Measurements from ENCODE around the gene TNXB. TPM values are rescaled to one million over a fixed set of nuclear protein-coding genes. Genes with fewer than 3 reads are reported as not detected.

Gene TNXB
- total RNA-seq, 1 experiment from 2014 or later = 2.7 TPM

DNA sequence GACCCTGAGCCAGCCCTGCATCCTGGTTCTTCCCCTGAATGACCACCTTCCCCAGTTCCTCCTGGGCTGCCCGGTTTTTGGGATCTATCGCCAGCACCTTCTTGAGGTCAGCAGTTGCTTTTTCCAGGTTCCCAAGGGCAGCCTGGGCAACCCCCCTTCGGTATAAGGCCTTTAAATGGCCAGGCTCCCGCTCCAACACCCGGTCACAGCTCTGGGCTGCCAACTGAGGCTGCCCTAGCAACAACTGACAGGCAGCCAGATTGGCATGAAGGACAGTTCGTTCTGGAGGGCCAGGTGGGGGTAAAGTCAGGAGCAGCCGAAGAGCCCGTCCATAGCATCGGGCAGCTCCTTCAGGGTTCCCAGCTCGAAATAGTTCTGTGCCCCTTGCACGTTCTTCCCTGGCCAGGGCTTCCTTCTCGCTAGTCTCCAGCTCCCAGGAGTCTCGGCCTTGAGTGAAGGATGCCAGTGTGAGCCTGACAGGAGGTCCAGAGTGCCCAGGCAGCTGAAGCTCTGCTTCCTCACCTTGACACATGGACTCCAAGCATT, 19.7 kb upstream of the TNXB start:
- no TSS peak for BruUV-seq (replicated peaks)
- Mint-ChIP-seq H3K4me1 (ENCODE audit: low read depth, unreplicated experiment) (peaks cover 26% of the 10 kb centered on the region), H3K9me3 (ENCODE audit: unreplicated experiment) (no peaks in the 10 kb centered on the region), H3K27me3 (ENCODE audit: insufficient read depth, unreplicated experiment) (no peaks in the 10 kb centered on the region), H3K36me3 (ENCODE audit: insufficient read depth, unreplicated experiment) (peaks cover 36% of the 10 kb centered on the region), H3K4me3 (ENCODE audit: unreplicated experiment) (peak overlapping the region; percentile 99), H3K27ac (ENCODE audit: unreplicated experiment) (peak overlapping the region; percentile 99)
- TF ChIP-seq, protein P1, sequence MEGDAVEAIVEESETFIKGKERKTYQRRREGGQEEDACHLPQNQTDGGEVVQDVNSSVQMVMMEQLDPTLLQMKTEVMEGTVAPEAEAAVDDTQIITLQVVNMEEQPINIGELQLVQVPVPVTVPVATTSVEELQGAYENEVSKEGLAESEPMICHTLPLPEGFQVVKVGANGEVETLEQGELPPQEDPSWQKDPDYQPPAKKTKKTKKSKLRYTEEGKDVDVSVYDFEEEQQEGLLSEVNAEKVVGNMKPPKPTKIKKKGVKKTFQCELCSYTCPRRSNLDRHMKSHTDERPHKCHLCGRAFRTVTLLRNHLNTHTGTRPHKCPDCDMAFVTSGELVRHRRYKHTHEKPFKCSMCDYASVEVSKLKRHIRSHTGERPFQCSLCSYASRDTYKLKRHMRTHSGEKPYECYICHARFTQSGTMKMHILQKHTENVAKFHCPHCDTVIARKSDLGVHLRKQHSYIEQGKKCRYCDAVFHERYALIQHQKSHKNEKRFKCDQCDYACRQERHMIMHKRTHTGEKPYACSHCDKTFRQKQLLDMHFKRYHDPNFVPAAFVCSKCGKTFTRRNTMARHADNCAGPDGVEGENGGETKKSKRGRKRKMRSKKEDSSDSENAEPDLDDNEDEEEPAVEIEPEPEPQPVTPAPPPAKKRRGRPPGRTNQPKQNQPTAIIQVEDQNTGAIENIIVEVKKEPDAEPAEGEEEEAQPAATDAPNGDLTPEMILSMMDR (IDR thresholded peaks at IDR 0.05; ENCODE audit: insufficient read depth in 1 of 2, low read depth in 1 of 2, low read length in 1 of 2, severe bottlenecking in 1 of 2, unreplicated experiment in 1 of 2) = no peak
- no peak overlapping the region for H3K4me3 ChIP-seq (ENCODE audit: low read depth, low read length)
- POLR2A ChIA-PET = interaction anchor here (0.6 to 2.3 kb wide), 7 partner anchors 11 to 843 kb away, joined by 3 to 13 read pairs (median 5); partner anchors contain the start of genes HSPA1A, HSPA1L and NEU1
- no peaks in the 10 kb centered on the region for H3K9me3 ChIP-seq
- 0 out of 2 replicates have a peak, but pooled peaks cover 1% of the 10 kb centered on the region for H3K36me3 ChIP-seq (ENCODE audit: control insufficient read depth, insufficient read depth, low read length)
- intact Hi-C loops (cut with micrococcal nuclease; ENCODE audit: unreplicated experiment) = loop anchor here (1.0 kb wide), 1 partner anchor 49 kb away; the partner anchor contains the start of gene RNF5
- CTCF ChIA-PET = interaction anchor here (1.0 to 1.4 kb wide), 5 partner anchors 10 to 81 kb away, joined by 3 to 8 read pairs (median 5); no protein-coding TSS in a partner anchor
- DNase-seq = no peak
- peaks cover 17% of the 10 kb centered on the region for H3K4me1 ChIP-seq
- H3K27me3 ChIP-seq (replicated peaks; ENCODE audit: control insufficient read depth, insufficient read depth, low read length) = no peaks in the 10 kb centered on the region

DNA sequence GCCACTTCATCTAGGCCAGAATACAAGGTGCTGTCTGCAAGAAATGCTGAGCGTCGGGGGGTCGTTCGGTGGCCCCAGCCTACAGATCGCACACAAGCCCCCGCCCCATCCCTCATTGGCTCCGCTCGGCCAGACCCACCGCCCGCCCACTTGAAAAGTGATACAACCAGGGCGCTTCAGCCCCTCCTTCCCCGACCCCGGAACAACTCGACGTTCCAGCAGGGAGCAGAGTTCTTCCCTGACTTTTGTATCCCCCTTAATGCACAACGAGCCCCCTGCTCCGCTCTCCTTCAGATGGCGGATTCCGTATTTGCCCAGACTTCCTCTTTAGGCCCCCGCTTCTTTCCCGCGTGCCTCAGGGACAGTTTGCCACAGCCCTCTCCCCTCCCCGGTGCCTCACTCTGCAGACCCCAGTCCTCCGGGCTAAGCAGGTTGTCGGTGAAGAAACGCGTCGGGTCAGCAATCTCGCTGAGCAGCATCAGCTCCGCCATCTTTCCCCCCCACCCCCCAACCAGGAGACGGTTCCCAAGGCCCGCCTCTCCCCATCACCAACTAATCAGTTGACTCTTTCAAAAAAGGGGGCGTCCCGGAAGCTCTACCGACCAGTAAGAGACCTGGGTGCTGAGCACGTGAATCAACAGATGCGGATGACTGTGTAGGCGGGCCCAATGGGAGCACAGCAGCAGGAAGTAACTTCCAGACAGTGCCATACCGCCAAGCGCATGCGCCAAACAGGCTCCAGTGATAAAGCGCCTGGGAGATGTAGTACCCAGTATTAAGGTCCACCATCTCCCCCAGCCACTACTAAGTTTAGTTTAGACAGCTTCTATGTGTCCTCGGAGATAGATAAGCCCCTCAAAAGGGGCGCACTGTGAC, 18.8 kb upstream of the TNXB start, which contains the start of gene ATF6B:
ATF6B (minus strand) TSS at position 530 of the 876 bp plus-strand sequence; CDS start at position 491, 39 bp downstream.
- peak within 1 kb of the TSS; percentile 99 for H3K27ac Mint-ChIP-seq (ENCODE audit: unreplicated experiment)
- ChIA-PET POLR2A (interaction anchor here (0.5 to 2.3 kb wide), 10 partner anchors 9 to 844 kb away, joined by 3 to 13 read pairs (median 4); partner anchors contain the start of genes HSPA1A, HSPA1L, NEU1 and PBX2), CTCF (interaction anchor here (0.6 to 1.4 kb wide), 10 partner anchors 9 to 508 kb away, joined by 3 to 8 read pairs (median 4); no protein-coding TSS in a partner anchor)
- H3K27me3 Mint-ChIP-seq (ENCODE audit: insufficient read depth, unreplicated experiment) = no peaks in the 10 kb centered on the region
- no peaks in the 10 kb centered on the region for H3K27me3 ChIP-seq (replicated peaks; ENCODE audit: control insufficient read depth, insufficient read depth, low read length)
- TF ChIP-seq, protein P1 (IDR thresholded peaks at IDR 0.05; ENCODE audit: insufficient read depth in 1 of 2, low read depth in 1 of 2, low read length in 1 of 2, severe bottlenecking in 1 of 2, unreplicated experiment in 1 of 2) = no peak
- no peaks in the 10 kb centered on the region for H3K9me3 Mint-ChIP-seq (ENCODE audit: unreplicated experiment)
- DNase-seq = peak; percentile 96 to 99
- peaks cover 17% of the 10 kb centered on the region for H3K4me1 ChIP-seq
- BruUV-seq (replicated peaks) = no TSS peak
- H3K36me3 ChIP-seq (ENCODE audit: control insufficient read depth, insufficient read depth, low read length) = 0 out of 2 replicates have a peak, but pooled peaks cover 1% of the 10 kb centered on the region
- H3K4me1 Mint-ChIP-seq (ENCODE audit: low read depth, unreplicated experiment) = peaks cover 26% of the 10 kb centered on the region
- peak within 1 kb of the TSS; percentile 99 for H3K4me3 Mint-ChIP-seq (ENCODE audit: unreplicated experiment)
- H3K9me3 ChIP-seq = no peaks in the 10 kb centered on the region
- H3K36me3 Mint-ChIP-seq (ENCODE audit: insufficient read depth, unreplicated experiment) = peaks cover 44% of the 10 kb centered on the region
- peak within 1 kb of the TSS; percentile 75 for H3K4me3 ChIP-seq (ENCODE audit: low read depth, low read length)
- intact Hi-C loops (cut with micrococcal nuclease; ENCODE audit: unreplicated experiment) = loop anchor here (1.0 kb wide), 1 partner anchor 50 kb away; the partner anchor contains the start of gene RNF5

DNA sequence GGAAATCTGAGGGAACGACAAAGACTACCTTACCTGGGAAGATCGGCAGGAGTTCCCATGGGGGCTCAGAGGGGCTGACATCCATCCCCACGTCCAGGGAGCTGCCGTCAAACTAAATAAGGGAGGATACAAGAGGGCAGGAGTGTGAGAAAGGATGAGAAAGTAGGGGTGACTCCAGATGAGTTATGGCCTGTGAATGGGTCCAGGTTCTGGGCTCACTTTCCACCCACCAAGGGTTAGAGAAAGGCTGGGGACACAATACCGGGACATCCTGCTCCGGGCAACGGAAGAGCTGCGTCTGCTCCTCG, 18.2 kb upstream of the TNXB start:
- no peak for DNase-seq
- Mint-ChIP-seq H3K36me3 (ENCODE audit: insufficient read depth, unreplicated experiment) (peaks cover 47% of the 10 kb centered on the region), H3K4me3 (ENCODE audit: unreplicated experiment) (peak overlapping the region; percentile 99), H3K27me3 (ENCODE audit: insufficient read depth, unreplicated experiment) (no peaks in the 10 kb centered on the region), H3K4me1 (ENCODE audit: low read depth, unreplicated experiment) (peaks cover 25% of the 10 kb centered on the region), H3K27ac (ENCODE audit: unreplicated experiment) (peak overlapping the region; percentile 99), H3K9me3 (ENCODE audit: unreplicated experiment) (no peaks in the 10 kb centered on the region)
- H3K27me3 ChIP-seq (replicated peaks; ENCODE audit: control insufficient read depth, insufficient read depth, low read length) = no peaks in the 10 kb centered on the region
- H3K4me1 ChIP-seq = peaks cover 17% of the 10 kb centered on the region
- TF ChIP-seq, protein P1 (IDR thresholded peaks at IDR 0.05; ENCODE audit: insufficient read depth in 1 of 2, low read depth in 1 of 2, low read length in 1 of 2, severe bottlenecking in 1 of 2, unreplicated experiment in 1 of 2) = no peak
- ChIA-PET POLR2A (interaction anchor here (1.1 to 2.3 kb wide), 2 partner anchors 68 to 844 kb away, joined by 7 to 13 read pairs; no protein-coding TSS in a partner anchor), CTCF (interaction anchor here (1.1 to 1.4 kb wide), 4 partner anchors 11 to 68 kb away, joined by 3 to 8 read pairs (median 6); no protein-coding TSS in a partner anchor)
- no TSS peak for BruUV-seq (replicated peaks)
- peak overlapping the region; percentile 75 for H3K4me3 ChIP-seq (ENCODE audit: low read depth, low read length)
- intact Hi-C loops (cut with micrococcal nuclease; ENCODE audit: unreplicated experiment) = no loop called here
- H3K36me3 ChIP-seq (ENCODE audit: control insufficient read depth, insufficient read depth, low read length) = 0 out of 2 replicates have a peak, but pooled peaks cover 1% of the 10 kb centered on the region
- no peaks in the 10 kb centered on the region for H3K9me3 ChIP-seq

All from Caco-2 (cell line).